ENCODE measurements around the gene AHCTF1.
"Not testable (repeated sequence)": the region's sequence is repeated elsewhere in the genome, so short reads cannot be mapped to it uniquely, and the experiment has no call there.

AHCTF1 gene

GRCh38 chr1:246875041-246876026 is 56.4 kb downstream of the AHCTF1 start:
- CTCF ChIA-PET: interaction anchor here (1.0 kb wide), 1 partner anchor 17 kb away, joined by 3 read pairs; no protein-coding TSS in a partner anchor
- H3K36me3 ChIP-seq (ENCODE audit: control insufficient read depth in 4 of 4, insufficient read depth in 4 of 4, low read length in 3 of 4): peaks cover 29 to 83% (median 52%) of the 10 kb centered on the region in 4 experiments
- peaks cover 0 to 2% (median 0%) of the 10 kb centered on the region in 5 experiments for H3K9me3 ChIP-seq (ENCODE audit: control extremely low read depth in 1 of 5, control insufficient read depth in 4 of 5, insufficient read depth in 2 of 5, low read depth in 1 of 5, low read length in 4 of 5)
- H3K27me3 ChIP-seq (replicated peaks in 2 of 5; ENCODE audit: control insufficient read depth in 4 of 5, insufficient read depth in 5 of 5, low read length in 4 of 5): no peaks in the 10 kb centered on the region
- H3K27ac ChIP-seq (ENCODE audit: insufficient read depth in 1 of 2, low read depth in 1 of 2, low read length in 2 of 2, poor library complexity in 1 of 2, severe bottlenecking in 2 of 2): no peak overlapping the region
- no peaks in the 10 kb centered on the region for H3K4me1 ChIP-seq (ENCODE audit: control extremely low read depth in 1 of 4, control insufficient read depth in 4 of 4, insufficient read depth in 4 of 4, low read length in 3 of 4)
- no peak overlapping the region for H3K4me3 ChIP-seq (ENCODE audit: control insufficient read depth in 1 of 7, extremely low read depth in 1 of 7, insufficient read depth in 4 of 7, low read depth in 2 of 7, low read length in 6 of 7)
- POLR2A ChIA-PET: no interaction called here
- DNase-seq: peak in 1 of 3 donors; percentile 4
- 85% methylated on average over 4 of the region's 8 CpGs for WGBS (ENCODE audit: insufficient coverage)

- H3K4me3 ChIP-seq (ENCODE audit: control insufficient read depth in 1 of 7, extremely low read depth in 1 of 7, insufficient read depth in 4 of 7, low read depth in 2 of 7, low read length in 6 of 7): no peak overlapping the region
- 92% methylated on average over 2 of the region's 2 CpGs for WGBS (ENCODE audit: insufficient coverage)
- no peaks in the 10 kb centered on the region for H3K27me3 ChIP-seq (replicated peaks in 2 of 5; ENCODE audit: control insufficient read depth in 4 of 5, insufficient read depth in 5 of 5, low read length in 4 of 5)
- ChIA-PET POLR2A (no interaction called here), CTCF (no interaction called here)
- H3K27ac ChIP-seq (ENCODE audit: insufficient read depth in 1 of 2, low read depth in 1 of 2, low read length in 2 of 2, poor library complexity in 1 of 2, severe bottlenecking in 2 of 2): no peak overlapping the region
- DNase-seq: no peak
- H3K9me3 ChIP-seq (ENCODE audit: control extremely low read depth in 1 of 5, control insufficient read depth in 4 of 5, insufficient read depth in 2 of 5, low read depth in 1 of 5, low read length in 4 of 5): peaks cover 0 to 12% (median 2%) of the 10 kb centered on the region in 5 experiments
- H3K4me1 ChIP-seq (ENCODE audit: control extremely low read depth in 1 of 4, control insufficient read depth in 4 of 4, insufficient read depth in 4 of 4, low read length in 3 of 4): no peaks in the 10 kb centered on the region
- peaks cover 19 to 67% (median 44%) of the 10 kb centered on the region in 4 experiments for H3K36me3 ChIP-seq (ENCODE audit: control insufficient read depth in 4 of 4, insufficient read depth in 4 of 4, low read length in 3 of 4)
Observed at GRCh38 chr1:246865921-246866320, 65.8 kb downstream of the AHCTF1 start.

GRCh38 chr1:246863791-246864190 is 68.0 kb downstream of the AHCTF1 start:
- H3K9me3 ChIP-seq (ENCODE audit: control extremely low read depth in 1 of 5, control insufficient read depth in 4 of 5, insufficient read depth in 2 of 5, low read depth in 1 of 5, low read length in 4 of 5); POLR2A ChIA-PET; H3K27ac ChIP-seq (ENCODE audit: insufficient read depth in 1 of 2, low read depth in 1 of 2, low read length in 2 of 2, poor library complexity in 1 of 2, severe bottlenecking in 2 of 2); DNase-seq; H3K4me3 ChIP-seq (ENCODE audit: control insufficient read depth in 1 of 7, extremely low read depth in 1 of 7, insufficient read depth in 4 of 7, low read depth in 2 of 7, low read length in 6 of 7); H3K27me3 ChIP-seq (replicated peaks in 2 of 5; ENCODE audit: control insufficient read depth in 4 of 5, insufficient read depth in 5 of 5, low read length in 4 of 5); H3K4me1 ChIP-seq (ENCODE audit: control extremely low read depth in 1 of 4, control insufficient read depth in 4 of 4, insufficient read depth in 4 of 4, low read length in 3 of 4): not testable (repeated sequence)
- H3K36me3 ChIP-seq (ENCODE audit: control insufficient read depth in 4 of 4, insufficient read depth in 4 of 4, low read length in 3 of 4): peaks cover 14 to 66% (median 38%) of the 10 kb centered on the region in 4 experiments
- 100% methylated on average over 3 of the region's 9 CpGs for WGBS (ENCODE audit: insufficient coverage)
- CTCF ChIA-PET: interaction anchor here (0.8 to 1.1 kb wide), 3 partner anchors 9 to 54 kb away, joined by 3 to 4 read pairs (median 3); no protein-coding TSS in a partner anchor

GRCh38 chr1:246860401-246860800 is 71.3 kb downstream of the AHCTF1 start:
- Histone ChIP-seq H3K27me3 (replicated peaks in 2 of 5; ENCODE audit: control insufficient read depth in 4 of 5, insufficient read depth in 5 of 5, low read length in 4 of 5) (no peaks in the 10 kb centered on the region), H3K4me3 (ENCODE audit: control insufficient read depth in 1 of 7, extremely low read depth in 1 of 7, insufficient read depth in 4 of 7, low read depth in 2 of 7, low read length in 6 of 7) (no peak overlapping the region), H3K4me1 (ENCODE audit: control extremely low read depth in 1 of 4, control insufficient read depth in 4 of 4, insufficient read depth in 4 of 4, low read length in 3 of 4) (no peaks in the 10 kb centered on the region), H3K36me3 (ENCODE audit: control insufficient read depth in 4 of 4, insufficient read depth in 4 of 4, low read length in 3 of 4) (peaks cover 23 to 80% (median 45%) of the 10 kb centered on the region in 4 experiments), H3K27ac (ENCODE audit: insufficient read depth in 1 of 2, low read depth in 1 of 2, low read length in 2 of 2, poor library complexity in 1 of 2, severe bottlenecking in 2 of 2) (no peak overlapping the region), H3K9me3 (ENCODE audit: control extremely low read depth in 1 of 5, control insufficient read depth in 4 of 5, insufficient read depth in 2 of 5, low read depth in 1 of 5, low read length in 4 of 5) (no peaks in the 10 kb centered on the region)
- ChIA-PET POLR2A (no interaction called here), CTCF (interaction anchor here (1.0 kb wide), 1 partner anchor 9 kb away, joined by 4 read pairs; no protein-coding TSS in a partner anchor)
- 100% methylated on average over 3 of the region's 4 CpGs for WGBS (ENCODE audit: insufficient coverage)
- DNase-seq: no peak

GRCh38 chr1:246856371-246856770 is 75.4 kb downstream of the AHCTF1 start:
- H3K4me1 ChIP-seq (ENCODE audit: control extremely low read depth in 1 of 4, control insufficient read depth in 4 of 4, insufficient read depth in 4 of 4, low read length in 3 of 4): no peaks in the 10 kb centered on the region
- no peaks in the 10 kb centered on the region for H3K9me3 ChIP-seq (ENCODE audit: control extremely low read depth in 1 of 5, control insufficient read depth in 4 of 5, insufficient read depth in 2 of 5, low read depth in 1 of 5, low read length in 4 of 5)
- DNase-seq: no peak
- no peaks in the 10 kb centered on the region for H3K27me3 ChIP-seq (replicated peaks in 2 of 5; ENCODE audit: control insufficient read depth in 4 of 5, insufficient read depth in 5 of 5, low read length in 4 of 5)
- ChIA-PET POLR2A (no interaction called here), CTCF (interaction anchor here (1.6 kb wide), 1 partner anchor 77 kb away, joined by 3 read pairs; no protein-coding TSS in a partner anchor)
- no peak overlapping the region for H3K4me3 ChIP-seq (ENCODE audit: control insufficient read depth in 1 of 7, extremely low read depth in 1 of 7, insufficient read depth in 4 of 7, low read depth in 2 of 7, low read length in 6 of 7)
- whole genome bisulfite sequencing (ENCODE audit: insufficient coverage): no CpG with 5 or more reads among the region's 1 CpG
- H3K36me3 ChIP-seq (ENCODE audit: control insufficient read depth in 4 of 4, insufficient read depth in 4 of 4, low read length in 3 of 4): peaks cover 26 to 90% (median 46%) of the 10 kb centered on the region in 4 experiments
- H3K27ac ChIP-seq (ENCODE audit: insufficient read depth in 1 of 2, low read depth in 1 of 2, low read length in 2 of 2, poor library complexity in 1 of 2, severe bottlenecking in 2 of 2): no peak overlapping the region

GRCh38 chr1:246850640-246851039 is 81.1 kb downstream of the AHCTF1 start:
- POLR2A ChIA-PET: not testable (repeated sequence)

GRCh38 chr1:246843876-246844275 is 87.9 kb downstream of the AHCTF1 start:
- Histone ChIP-seq H3K36me3 (ENCODE audit: control insufficient read depth in 4 of 4, insufficient read depth in 4 of 4, low read length in 3 of 4) (peaks cover 22 to 66% (median 29%) of the 10 kb centered on the region in 4 experiments), H3K4me3 (ENCODE audit: control insufficient read depth in 1 of 7, extremely low read depth in 1 of 7, insufficient read depth in 4 of 7, low read depth in 2 of 7, low read length in 6 of 7) (no peak overlapping the region), H3K27ac (ENCODE audit: insufficient read depth in 1 of 2, low read depth in 1 of 2, low read length in 2 of 2, poor library complexity in 1 of 2, severe bottlenecking in 2 of 2) (no peak overlapping the region), H3K9me3 (ENCODE audit: control extremely low read depth in 1 of 5, control insufficient read depth in 4 of 5, insufficient read depth in 2 of 5, low read depth in 1 of 5, low read length in 4 of 5) (no peaks in the 10 kb centered on the region), H3K4me1 (ENCODE audit: control extremely low read depth in 1 of 4, control insufficient read depth in 4 of 4, insufficient read depth in 4 of 4, low read length in 3 of 4) (peaks cover 0 to 9% (median 3%) of the 10 kb centered on the region in 4 experiments), H3K27me3 (replicated peaks in 2 of 5; ENCODE audit: control insufficient read depth in 4 of 5, insufficient read depth in 5 of 5, low read length in 4 of 5) (no peaks in the 10 kb centered on the region)
- no peak for DNase-seq
- 100% methylated on average over 4 of the region's 5 CpGs for WGBS (ENCODE audit: insufficient coverage)
- CTCF ChIA-PET: interaction anchor here (1.4 kb wide), 2 partner anchors 15 to 22 kb away, joined by 4 to 5 read pairs; no protein-coding TSS in a partner anchor
- POLR2A ChIA-PET: no interaction called here

More at GRCh38 chr1:246850640-246851039, 81.1 kb downstream of the AHCTF1 start:
- peaks cover 23 to 80% (median 28%) of the 10 kb centered on the region in 4 experiments for H3K36me3 ChIP-seq (ENCODE audit: control insufficient read depth in 4 of 4, insufficient read depth in 4 of 4, low read length in 3 of 4)
- not testable (repeated sequence) for H3K4me3 ChIP-seq (ENCODE audit: control insufficient read depth in 1 of 7, extremely low read depth in 1 of 7, insufficient read depth in 4 of 7, low read depth in 2 of 7, low read length in 6 of 7); H3K27me3 ChIP-seq (replicated peaks in 2 of 5; ENCODE audit: control insufficient read depth in 4 of 5, insufficient read depth in 5 of 5, low read length in 4 of 5); DNase-seq; H3K9me3 ChIP-seq (ENCODE audit: control extremely low read depth in 1 of 5, control insufficient read depth in 4 of 5, insufficient read depth in 2 of 5, low read depth in 1 of 5, low read length in 4 of 5); H3K27ac ChIP-seq (ENCODE audit: insufficient read depth in 1 of 2, low read depth in 1 of 2, low read length in 2 of 2, poor library complexity in 1 of 2, severe bottlenecking in 2 of 2)
- H3K4me1 ChIP-seq (ENCODE audit: control extremely low read depth in 1 of 4, control insufficient read depth in 4 of 4, insufficient read depth in 4 of 4, low read length in 3 of 4): peaks cover 0 to 16% (median 4%) of the 10 kb centered on the region in 4 experiments
- WGBS (ENCODE audit: insufficient coverage): no CpG with 5 or more reads among the region's 5 CpGs
- CTCF ChIA-PET: interaction anchor here (1.5 kb wide), 1 partner anchor 9 kb away, joined by 4 read pairs; no protein-coding TSS in a partner anchor
